Skin of body (tissue), 2 donors: ENCODE measurements around the gene SCPEP1. TPM values are rescaled to one million over a fixed set of nuclear protein-coding genes. Genes with fewer than 3 reads are reported as not detected.
"Not testable (repeated sequence)": the region's sequence is repeated elsewhere in the genome, so short reads cannot be mapped to it uniquely, and the experiment has no call there.

Source experiments
- DNase-seq: peaks from one replicate; lab custom pipeline; 2025; lab: John Stamatoyannopoulos, UW
- total RNA-seq: library from RNA; depleted of rRNA; stranded (reverse); fragments of >200 nt; gene quantifications from one replicate; pipeline ENCODE4 v1.2.3, GENCODE V29; 2014

Gene SCPEP1
- 40.9 TPM for total RNA-seq

GRCh38 chr17:56977673-56978395 is at the start of gene SCPEP1:
Gene SCPEP1 (plus strand): TSS chr17:56978131. CDS start chr17:56978160, 29 bp downstream.
- DNase-seq = peak; percentile 60

GRCh38 chr17:56928586-56928985 is 49.3 kb upstream of the SCPEP1 start:
- DNase-seq = no peak

- DNase-seq = no peak
Measured at GRCh38 chr17:56929362-56929969, 48.5 kb upstream of the SCPEP1 start.

- no peak for DNase-seq
Measured at GRCh38 chr17:56930739-56931337, 47.1 kb upstream of the SCPEP1 start.

- DNase-seq = no peak
Measured at GRCh38 chr17:56933151-56933745, 44.7 kb upstream of the SCPEP1 start.

GRCh38 chr17:56933868-56934267 is 44.1 kb upstream of the SCPEP1 start:
- no peak for DNase-seq

- no peak for DNase-seq
Measured at GRCh38 chr17:56934280-56934679, 43.7 kb upstream of the SCPEP1 start.

GRCh38 chr17:56935461-56935860 is 42.5 kb upstream of the SCPEP1 start:
- no peak for DNase-seq

GRCh38 chr17:56936697-56937322 is 41.1 kb upstream of the SCPEP1 start:
- no peak for DNase-seq

- DNase-seq = no peak
Measured at GRCh38 chr17:56937687-56938086, 40.2 kb upstream of the SCPEP1 start.

GRCh38 chr17:56938206-56938605 is 39.7 kb upstream of the SCPEP1 start:
- DNase-seq = not testable (repeated sequence)

- DNase-seq = no peak
Measured at GRCh38 chr17:56939869-56940484, 38.0 kb upstream of the SCPEP1 start.

- DNase-seq = no peak
Measured at GRCh38 chr17:56943505-56944125, 34.3 kb upstream of the SCPEP1 start.

- no peak for DNase-seq
Measured at GRCh38 chr17:56945938-56946505, 31.9 kb upstream of the SCPEP1 start.

- DNase-seq = no peak
Measured at GRCh38 chr17:56947741-56948140, 30.2 kb upstream of the SCPEP1 start.

- DNase-seq = no peak
Measured at GRCh38 chr17:56948491-56948890, 29.4 kb upstream of the SCPEP1 start.

GRCh38 chr17:56949595-56949994 is 28.3 kb upstream of the SCPEP1 start:
- DNase-seq = no peak

- no peak for DNase-seq
Measured at GRCh38 chr17:56956992-56957391, 20.9 kb upstream of the SCPEP1 start.

GRCh38 chr17:56960596-56961538 is 17.1 kb upstream of the SCPEP1 start, which contains the start of gene COIL:
Gene COIL (minus strand): TSS chr17:56961050. CDS start chr17:56961019, 31 bp downstream.
- peak; percentile 94 for DNase-seq
